Type B pancreatic cell (in vitro differentiated cells): ENCODE measurements around the gene MAK. TPM values are rescaled to one million over a fixed set of nuclear protein-coding genes. Genes with fewer than 3 reads are reported as not detected.

Experiments
- DNase-seq: peaks from one replicate; pipeline ENCODE4 v3.0.0; 2021; ENCODE audit warnings: mixed read lengths; ENCODE audit not compliant: unreplicated experiment; ENCODE audit errors: extremely low spot score
- H3K27ac Mint-ChIP-seq: 2 replicates; pipeline ENCODE4 v1.8.0; 2021; ENCODE audit warnings: mild to moderate bottlenecking, mixed read lengths
- H3K27me3 Mint-ChIP-seq: 2 replicates; pipeline ENCODE4 v1.8.0; 2021; ENCODE audit warnings: mixed read lengths
- H3K36me3 Mint-ChIP-seq: 2 replicates; pipeline ENCODE4 v1.8.0; 2021; ENCODE audit warnings: mixed read lengths
- H3K4me1 Mint-ChIP-seq: one replicate; pipeline ENCODE4 v1.8.0; 2021; ENCODE audit warnings: mixed read lengths; ENCODE audit not compliant: unreplicated experiment
- H3K4me3 Mint-ChIP-seq: 2 replicates; pipeline ENCODE4 v1.8.0; 2021; ENCODE audit warnings: mild to moderate bottlenecking, mixed read lengths
- H3K9me3 Mint-ChIP-seq: 2 replicates; pipeline ENCODE4 v1.8.0; 2021; ENCODE audit warnings: mixed read lengths
- total RNA-seq: library from RNA; stranded (reverse); gene quantifications from 2 replicates; pipeline ENCODE4 v1.2.1, GENCODE V29; 2021; ENCODE audit warnings: low replicate concordance
- TF ChIP-seq, protein P1 (sequence below): fragments of 200-600 bp; sonication (generic); conservative IDR thresholded peaks from 2 replicates; pipeline ENCODE4 v1.5.0; 2021; ENCODE audit warnings: antibody characterized with exemption, mild to moderate bottlenecking

The MAK gene
- total RNA-seq, 1 donor from 2014 or later, result 1.6 TPM

- peak overlapping the region; percentile 98 for H3K4me3 Mint-ChIP-seq
- H3K27ac Mint-ChIP-seq, result peak overlapping the region; percentile 67
- H3K27me3 Mint-ChIP-seq, result no peaks in the 10 kb centered on the region
- H3K9me3 Mint-ChIP-seq, result no peaks in the 10 kb centered on the region
- TF ChIP-seq, protein P1, sequence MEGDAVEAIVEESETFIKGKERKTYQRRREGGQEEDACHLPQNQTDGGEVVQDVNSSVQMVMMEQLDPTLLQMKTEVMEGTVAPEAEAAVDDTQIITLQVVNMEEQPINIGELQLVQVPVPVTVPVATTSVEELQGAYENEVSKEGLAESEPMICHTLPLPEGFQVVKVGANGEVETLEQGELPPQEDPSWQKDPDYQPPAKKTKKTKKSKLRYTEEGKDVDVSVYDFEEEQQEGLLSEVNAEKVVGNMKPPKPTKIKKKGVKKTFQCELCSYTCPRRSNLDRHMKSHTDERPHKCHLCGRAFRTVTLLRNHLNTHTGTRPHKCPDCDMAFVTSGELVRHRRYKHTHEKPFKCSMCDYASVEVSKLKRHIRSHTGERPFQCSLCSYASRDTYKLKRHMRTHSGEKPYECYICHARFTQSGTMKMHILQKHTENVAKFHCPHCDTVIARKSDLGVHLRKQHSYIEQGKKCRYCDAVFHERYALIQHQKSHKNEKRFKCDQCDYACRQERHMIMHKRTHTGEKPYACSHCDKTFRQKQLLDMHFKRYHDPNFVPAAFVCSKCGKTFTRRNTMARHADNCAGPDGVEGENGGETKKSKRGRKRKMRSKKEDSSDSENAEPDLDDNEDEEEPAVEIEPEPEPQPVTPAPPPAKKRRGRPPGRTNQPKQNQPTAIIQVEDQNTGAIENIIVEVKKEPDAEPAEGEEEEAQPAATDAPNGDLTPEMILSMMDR, result no peak
- peaks cover 32% of the 10 kb centered on the region for H3K4me1 Mint-ChIP-seq
- H3K36me3 Mint-ChIP-seq, result peaks cover 22% of the 10 kb centered on the region
- DNase-seq, result no peak
Observed at GRCh38 chr6:10749734-10750133, 88.6 kb downstream of the MAK start.

DNA sequence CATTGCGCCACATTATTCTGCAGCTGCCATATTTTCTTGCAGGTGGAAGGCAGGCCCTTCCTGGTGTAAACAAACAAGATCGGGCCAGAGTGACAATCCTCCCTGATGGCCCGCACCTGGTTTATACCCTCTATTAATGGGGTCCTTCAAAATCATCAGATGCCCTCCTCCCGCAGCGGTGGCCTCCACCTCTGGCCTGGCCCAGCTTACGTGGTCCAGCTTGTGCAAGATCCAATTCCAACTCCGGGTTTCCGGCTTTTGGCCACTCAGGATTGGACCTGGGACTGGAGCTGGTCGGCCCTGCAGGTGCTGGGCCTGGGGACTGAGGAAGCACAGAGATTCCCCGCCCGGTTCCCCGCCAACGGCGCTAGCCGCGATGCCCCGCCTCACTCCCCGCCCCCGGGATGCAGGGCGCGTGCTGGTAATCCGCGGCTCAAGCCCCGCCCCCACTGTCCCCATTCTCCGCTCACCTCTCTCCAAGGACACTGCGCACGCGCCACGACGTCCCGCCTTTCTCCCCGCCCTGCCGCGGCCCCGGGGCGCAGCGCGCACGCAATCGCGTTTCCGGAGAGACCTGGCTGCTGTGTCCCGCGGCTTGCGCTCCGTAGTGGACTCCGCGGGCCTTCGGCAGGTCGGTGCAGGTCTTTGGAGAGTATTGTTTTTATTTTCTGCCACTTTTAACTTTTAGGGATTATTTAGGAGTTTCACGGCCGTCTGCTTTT is 90.9 kb downstream of the MAK start, which contains the start of gene TMEM14B:
TMEM14B (plus strand) TSS at position 555 of the 722 bp plus-strand sequence. CDS start 1,441 bp downstream, outside the sequence.
- Mint-ChIP-seq H3K4me1 (peaks cover 25% of the 10 kb centered on the region), H3K4me3 (peak within 1 kb of the TSS; percentile 98), H3K9me3 (no peaks in the 10 kb centered on the region), H3K36me3 (peaks cover 9% of the 10 kb centered on the region), H3K27me3 (no peaks in the 10 kb centered on the region), H3K27ac (peak within 1 kb of the TSS; percentile 95)
- TF ChIP-seq, protein P1, result no peak
- peak; percentile 100 for DNase-seq

DNA sequence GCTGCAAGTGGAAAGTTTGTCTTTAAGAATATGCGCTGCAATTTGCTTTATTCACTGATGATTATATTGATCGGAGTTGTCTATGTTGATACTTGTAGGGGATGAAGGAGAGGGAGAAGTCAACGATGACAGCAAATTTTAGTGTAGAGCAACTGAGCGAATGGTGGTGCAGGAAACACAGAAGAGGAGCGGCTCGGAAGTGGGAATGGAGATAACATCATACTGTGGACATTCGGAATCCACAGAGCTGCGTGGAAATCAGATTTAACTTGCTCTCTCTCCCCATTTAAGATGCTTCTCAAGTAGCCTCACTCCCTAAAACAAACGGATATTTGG is 91.5 kb downstream of the MAK start:
- Mint-ChIP-seq H3K36me3 (peaks cover 9% of the 10 kb centered on the region), H3K4me1 (peaks cover 25% of the 10 kb centered on the region), H3K27me3 (no peaks in the 10 kb centered on the region), H3K9me3 (no peaks in the 10 kb centered on the region), H3K4me3 (peak overlapping the region; percentile 98), H3K27ac (peak overlapping the region; percentile 95)
- no peak for DNase-seq
- TF ChIP-seq, protein P1, result no peak

DNA sequence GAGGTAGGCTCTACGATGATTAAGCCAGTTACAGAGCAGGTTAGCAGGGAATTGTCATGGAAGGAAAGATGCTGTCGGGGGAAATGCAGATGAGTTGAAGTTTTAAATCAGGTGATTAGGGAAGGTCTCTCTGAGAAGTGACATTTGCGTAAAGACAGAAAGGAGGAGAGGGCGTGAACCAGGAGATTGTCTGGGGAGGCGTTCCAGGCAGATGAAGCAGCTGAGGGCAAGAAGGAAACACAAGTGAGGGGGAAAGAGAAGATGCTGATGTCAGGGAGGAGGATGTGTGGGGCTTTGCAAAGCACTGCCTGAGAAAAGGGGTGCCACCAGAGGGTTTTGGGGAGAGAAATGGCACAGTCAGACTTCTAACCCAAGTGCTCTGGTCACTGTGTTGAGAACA is 93.2 kb downstream of the MAK start:
- Mint-ChIP-seq H3K27me3 (no peaks in the 10 kb centered on the region), H3K9me3 (no peaks in the 10 kb centered on the region), H3K4me1 (peaks cover 24% of the 10 kb centered on the region), H3K27ac (no peak overlapping the region), H3K36me3 (peaks cover 6% of the 10 kb centered on the region), H3K4me3 (peak overlapping the region; percentile 9)
- TF ChIP-seq, protein P1, result no peak
- DNase-seq, result no peak

DNA sequence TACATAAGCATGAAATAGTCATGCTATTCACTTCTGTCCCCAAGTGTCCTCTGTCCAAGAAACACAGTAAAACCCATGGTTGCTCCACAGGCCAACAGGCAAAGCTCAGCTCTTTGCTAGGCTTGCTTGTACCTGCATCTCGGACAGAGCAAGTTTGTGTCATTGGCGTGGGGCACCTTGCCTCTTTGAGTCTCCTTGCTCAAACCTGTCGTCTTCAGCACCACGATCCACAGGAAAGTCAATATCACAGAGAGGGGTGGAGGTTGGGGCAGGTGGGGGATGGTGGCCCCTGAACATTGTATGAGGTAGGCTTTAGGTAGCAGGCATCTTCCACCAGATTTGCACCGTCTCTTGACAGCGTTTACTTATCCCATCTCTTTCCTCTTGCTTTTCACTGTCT is 94.8 kb downstream of the MAK start:
- Mint-ChIP-seq H3K9me3 (no peaks in the 10 kb centered on the region), H3K4me3 (no peak overlapping the region), H3K27me3 (no peaks in the 10 kb centered on the region), H3K27ac (no peak overlapping the region), H3K36me3 (peaks cover 3% of the 10 kb centered on the region), H3K4me1 (peaks cover 9% of the 10 kb centered on the region)
- no peak for DNase-seq
- TF ChIP-seq, protein P1, result no peak
